Brain microvascular endothelial cell (primary cell): ENCODE measurements around the gene STRN.

ENCODE experiments used
- DNase-seq: peaks from one replicate; pipeline ENCODE4 v3.0.0-alpha.2; 2020
- H3K27ac ChIP-seq: fragments of 250-450 bp; sonication (Bioruptor Pico); 2 replicates; pipeline ENCODE4 v1.5.1; 2020; ENCODE audit warnings: mild to moderate bottlenecking, moderate library complexity
- H3K27me3 ChIP-seq: fragments of 250-450 bp; sonication (Bioruptor Pico); replicated peaks from 2 replicates; pipeline ENCODE4 v1.5.1; 2020; ENCODE audit warnings: mild to moderate bottlenecking
- H3K36me3 ChIP-seq: fragments of 250-450 bp; sonication (Bioruptor Pico); replicated peaks from 2 replicates; pipeline ENCODE4 v1.5.1; 2020; ENCODE audit warnings: mild to moderate bottlenecking
- H3K4me3 ChIP-seq: 2 replicates; pipeline ENCODE4 v1.5.1; 2011; ENCODE audit warnings: low read depth, mild to moderate bottlenecking, control low read depth, low read length, moderate library complexity
- CTCF ChIP-seq: IDR thresholded peaks from 2 replicates; pipeline ENCODE4 v1.5.1; 2011; ENCODE audit warnings: low read depth, mild to moderate bottlenecking, moderate library complexity, low read length, control low read depth, inconsistent platforms; ENCODE audit errors: missing control alignments
- in situ Hi-C: cut with HindIII; loops from 2 replicates; pipeline ENCODE4 v1.10.0; 2017; ENCODE audit warnings: low sequenced_read_pairs, low pct_ligation_motif_present

Gene STRN

DNA sequence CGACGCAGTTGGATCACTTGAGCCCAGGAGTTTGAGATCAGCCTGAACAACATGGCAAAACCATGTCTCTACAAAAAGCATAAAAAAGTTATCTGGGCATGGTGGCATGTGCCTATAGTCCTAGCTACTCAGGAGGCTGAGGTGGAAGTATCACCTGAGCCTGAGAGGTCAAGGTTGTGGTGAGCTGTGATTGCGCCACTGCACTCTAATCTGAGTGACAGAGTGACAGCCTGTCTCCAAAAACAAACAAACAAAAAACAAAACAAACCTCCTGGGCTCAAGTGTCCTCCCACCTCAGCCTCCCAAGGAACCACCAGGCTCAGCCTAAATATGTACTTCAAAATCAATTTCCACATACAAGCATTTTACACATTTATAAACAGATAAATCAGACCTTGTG, 83.8 kb downstream of the STRN start:
- in situ Hi-C loops, result no loop called here
- Histone ChIP-seq H3K4me3 (no peak overlapping the region), H3K27ac (no peak overlapping the region), H3K27me3 (no peaks in the 10 kb centered on the region), H3K36me3 (peaks cover 2% of the 10 kb centered on the region)
- no peak for TF ChIP-seq CTCF
- DNase-seq, result no peak

DNA sequence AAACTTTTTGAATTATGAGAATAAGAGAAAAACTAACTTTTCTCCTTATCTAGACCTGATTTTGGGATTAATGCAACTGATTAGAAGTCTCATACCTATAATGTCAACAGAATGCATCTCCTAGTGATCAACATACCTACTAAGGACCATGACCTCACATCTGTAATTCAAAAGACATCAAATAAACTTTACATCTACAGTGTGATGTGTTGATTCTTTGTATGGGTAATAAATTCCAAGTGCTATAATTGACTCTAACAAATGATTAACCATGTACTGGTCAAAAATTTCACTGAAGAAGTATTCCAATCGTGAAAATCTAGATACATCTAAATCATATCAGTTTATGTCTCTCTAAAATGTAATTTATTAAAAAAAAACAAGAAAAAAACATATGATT, 84.5 kb downstream of the STRN start:
- no peak for TF ChIP-seq CTCF
- in situ Hi-C loops, result no loop called here
- H3K27me3 ChIP-seq, result no peaks in the 10 kb centered on the region
- H3K4me3 ChIP-seq, result no peak overlapping the region
- H3K27ac ChIP-seq, result no peak overlapping the region
- H3K36me3 ChIP-seq, result peaks cover 2% of the 10 kb centered on the region
- DNase-seq, result no peak

DNA sequence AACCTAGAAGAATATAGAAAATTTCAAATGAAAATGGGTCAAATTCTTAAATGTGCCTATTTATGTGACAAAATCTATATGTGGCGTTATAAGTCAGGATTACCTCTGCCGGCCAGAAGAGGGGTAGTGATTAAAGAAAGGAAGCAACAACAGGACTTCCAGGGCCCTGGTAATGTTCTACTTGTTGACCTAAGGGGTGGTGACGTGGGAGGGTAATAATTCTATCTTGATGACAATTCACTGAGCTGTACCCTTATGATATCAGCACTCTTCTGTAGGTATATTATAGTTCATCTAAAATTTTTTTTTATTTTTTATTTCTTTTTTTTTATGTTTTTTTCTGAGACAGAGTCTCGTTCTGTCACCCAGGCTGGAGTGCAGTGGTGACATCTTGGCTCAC, 87.9 kb downstream of the STRN start:
- peaks cover 3% of the 10 kb centered on the region for H3K36me3 ChIP-seq
- no peak overlapping the region for H3K27ac ChIP-seq
- no peak for DNase-seq
- no peaks in the 10 kb centered on the region for H3K27me3 ChIP-seq
- in situ Hi-C loops, result no loop called here
- TF ChIP-seq CTCF, result no peak
- H3K4me3 ChIP-seq, result no peak overlapping the region

DNA sequence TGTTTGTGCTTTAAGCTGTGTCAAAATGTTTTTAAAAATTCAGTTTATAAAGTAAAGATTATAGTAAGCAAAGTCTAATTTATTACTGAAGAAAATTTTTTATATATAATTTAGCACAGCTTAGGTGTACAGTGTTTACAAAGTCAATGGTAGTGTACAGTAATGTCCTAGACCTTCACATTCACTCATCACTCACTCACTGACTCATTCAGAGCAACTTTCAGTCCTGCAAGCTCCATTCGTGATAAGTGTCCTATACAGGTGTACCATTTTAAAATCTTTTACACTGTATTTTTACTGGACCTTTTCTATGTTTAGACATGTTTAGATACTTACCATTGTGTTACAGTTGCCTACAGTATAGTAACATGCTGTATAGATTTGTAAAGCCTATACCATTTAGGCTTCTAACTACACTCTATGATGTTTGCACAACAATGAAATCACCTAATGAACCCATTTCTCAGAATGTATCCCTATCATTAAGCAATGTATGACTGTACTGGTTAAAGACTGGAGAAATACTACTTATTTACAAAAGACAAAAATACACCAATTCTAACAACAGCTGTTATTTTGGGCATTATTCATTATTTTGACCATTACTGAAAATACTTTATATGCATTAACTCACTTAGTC, 95.1 kb downstream of the STRN start:
- Histone ChIP-seq H3K27ac (no peak overlapping the region), H3K27me3 (no peaks in the 10 kb centered on the region), H3K4me3 (no peak overlapping the region), H3K36me3 (peaks cover 4% of the 10 kb centered on the region)
- DNase-seq, result no peak
- no peak for TF ChIP-seq CTCF
- in situ Hi-C loops, result no loop called here

DNA sequence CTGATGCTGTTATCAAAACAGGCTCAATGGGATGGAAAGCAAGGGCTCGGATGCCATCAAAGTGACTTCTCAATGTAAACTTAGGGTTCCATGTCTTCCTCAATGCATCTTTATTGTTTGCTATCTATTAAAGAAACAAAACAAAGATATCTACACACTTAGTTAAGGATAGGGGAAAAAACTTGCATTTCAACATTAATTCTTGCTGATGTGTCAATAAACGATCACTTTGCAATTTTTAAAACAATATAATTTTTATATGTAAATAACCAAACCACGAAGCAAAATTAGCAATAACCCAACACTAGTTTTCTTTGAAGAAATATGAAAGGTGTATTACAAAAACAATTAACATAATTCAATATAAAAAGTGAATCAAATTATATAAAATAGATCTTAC, 96.7 kb downstream of the STRN start:
- no peaks in the 10 kb centered on the region for H3K27me3 ChIP-seq
- no peak for TF ChIP-seq CTCF
- H3K4me3 ChIP-seq, result no peak overlapping the region
- H3K36me3 ChIP-seq, result peaks cover 2% of the 10 kb centered on the region
- DNase-seq, result no peak
- no peak overlapping the region for H3K27ac ChIP-seq
- in situ Hi-C loops, result no loop called here

DNA sequence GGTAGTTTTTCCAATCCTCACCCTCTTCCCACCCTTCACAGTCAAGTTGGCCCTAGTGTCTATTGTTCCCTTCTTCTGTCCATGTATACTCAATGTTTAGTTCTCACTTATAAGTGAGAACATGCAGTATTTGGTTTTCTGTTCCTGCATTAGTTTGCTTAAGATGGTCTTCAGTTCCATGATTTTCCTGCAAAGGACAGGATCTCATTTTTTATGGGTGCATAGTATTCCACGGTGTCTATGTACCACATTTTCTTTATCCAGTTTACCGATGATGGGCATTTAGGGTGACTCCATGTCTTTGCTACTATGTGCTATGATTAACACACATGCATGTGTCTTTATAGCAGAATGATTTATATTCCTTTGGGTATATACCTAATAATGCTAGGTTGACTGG, 104.4 kb downstream of the STRN start:
- in situ Hi-C loops, result no loop called here
- TF ChIP-seq CTCF, result no peak
- H3K27me3 ChIP-seq, result no peaks in the 10 kb centered on the region
- H3K27ac ChIP-seq, result no peak overlapping the region
- no peak overlapping the region for H3K4me3 ChIP-seq
- DNase-seq, result no peak
- H3K36me3 ChIP-seq, result no peaks in the 10 kb centered on the region
